GM19099 (cell line): Measurements from ENCODE around the gene ADCY3.

Experiments
- POLR2A ChIP-seq: IDR thresholded peaks from 3 replicates; pipeline ENCODE4 v1.6.1; 2011; ENCODE audit warnings: low read depth; ENCODE audit not compliant: insufficient read length; ENCODE audit errors: extremely low read depth

Gene ADCY3

DNA sequence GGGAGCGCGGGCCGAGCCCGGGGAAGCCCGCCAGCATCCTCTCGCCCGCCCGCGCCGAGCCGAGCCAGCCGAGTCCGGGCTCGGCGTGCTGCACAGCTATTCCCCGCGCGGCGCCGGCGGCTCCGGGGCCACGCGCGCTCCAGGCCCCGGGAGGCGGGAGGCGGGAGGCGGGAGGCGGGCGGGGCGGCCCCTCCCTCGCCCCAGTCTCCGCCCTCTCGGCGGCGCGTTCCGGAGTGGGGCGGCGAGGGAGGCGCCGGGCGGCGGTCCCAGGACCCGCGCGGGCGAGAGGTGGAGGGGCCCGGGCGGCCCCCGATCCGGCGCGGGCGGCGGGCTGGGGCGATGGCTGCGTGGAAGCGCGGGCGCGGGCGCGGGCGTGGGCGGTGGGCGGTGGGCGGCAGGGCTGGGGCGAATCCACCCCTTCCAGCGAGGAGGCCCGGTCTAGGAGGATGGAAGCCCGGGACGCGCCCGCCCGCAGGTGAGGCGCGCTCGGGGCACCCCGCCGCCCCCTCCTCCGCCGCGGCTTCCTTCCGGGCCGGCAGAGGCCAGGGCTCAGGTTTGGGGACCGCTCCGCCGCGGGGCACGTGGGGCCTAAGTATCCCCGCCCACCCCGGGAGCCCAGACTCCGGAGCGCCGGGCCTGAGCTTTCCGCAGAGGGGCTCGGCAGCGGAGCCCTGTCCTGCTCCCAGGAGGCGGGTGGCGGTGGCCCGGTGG lies at the start of gene ADCY3:
Gene ADCY3 (minus strand): TSS at position 140 of the 711 bp plus-strand sequence. CDS start 1,250 bp downstream, outside the sequence.
- peak; percentile 56 for TF ChIP-seq POLR2A

GRCh38 chr2:24969784-24970183 lies 49.7 kb upstream of the ADCY3 start:
- no peak for TF ChIP-seq POLR2A

- no peak for TF ChIP-seq POLR2A
Observed at GRCh38 chr2:24961903-24962302, 41.9 kb upstream of the ADCY3 start.

GRCh38 chr2:24959761-24960160 lies 39.7 kb upstream of the ADCY3 start:
- no peak for TF ChIP-seq POLR2A

GRCh38 chr2:24958411-24958935 lies 38.4 kb upstream of the ADCY3 start:
- TF ChIP-seq POLR2A, result no peak

DNA sequence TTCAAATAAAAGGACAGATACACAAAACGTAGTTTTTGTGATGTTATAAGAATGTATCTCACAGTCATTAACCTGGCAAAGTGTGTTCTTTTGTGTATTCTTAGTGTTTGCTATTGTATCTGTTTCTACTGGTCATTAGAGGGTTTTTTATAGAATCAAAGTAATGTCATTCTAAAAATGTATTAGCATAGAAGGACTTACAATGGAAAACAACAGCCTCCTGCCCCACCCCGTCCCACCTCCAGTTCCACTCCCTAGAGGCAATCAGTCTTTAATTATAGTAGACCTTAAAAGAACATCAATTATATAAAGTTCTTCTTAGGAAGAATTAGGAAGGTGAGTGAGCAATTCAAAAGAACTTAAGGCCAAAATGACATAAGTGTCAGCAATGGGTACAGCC lies 37.9 kb upstream of the ADCY3 start:
- no peak for TF ChIP-seq POLR2A

DNA sequence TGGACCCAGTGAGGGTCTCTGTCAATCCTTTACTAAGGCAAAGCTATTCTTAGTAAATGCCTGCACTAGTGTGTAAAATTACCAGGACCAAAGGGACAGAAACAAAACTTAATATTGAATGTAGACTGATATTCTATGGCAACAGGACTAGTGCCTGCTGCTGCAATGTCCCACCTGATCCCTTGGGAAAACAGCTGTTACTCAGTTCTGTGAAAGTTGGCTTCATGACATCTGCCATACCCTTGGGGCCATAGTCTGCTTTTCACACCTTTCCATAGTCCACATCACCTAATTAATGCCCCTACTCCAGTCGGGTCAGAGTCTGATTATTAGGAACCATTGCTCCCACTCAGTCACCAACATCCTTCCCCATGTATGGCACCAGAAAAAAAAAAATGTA lies 37.2 kb upstream of the ADCY3 start:
- TF ChIP-seq POLR2A, result no peak

DNA sequence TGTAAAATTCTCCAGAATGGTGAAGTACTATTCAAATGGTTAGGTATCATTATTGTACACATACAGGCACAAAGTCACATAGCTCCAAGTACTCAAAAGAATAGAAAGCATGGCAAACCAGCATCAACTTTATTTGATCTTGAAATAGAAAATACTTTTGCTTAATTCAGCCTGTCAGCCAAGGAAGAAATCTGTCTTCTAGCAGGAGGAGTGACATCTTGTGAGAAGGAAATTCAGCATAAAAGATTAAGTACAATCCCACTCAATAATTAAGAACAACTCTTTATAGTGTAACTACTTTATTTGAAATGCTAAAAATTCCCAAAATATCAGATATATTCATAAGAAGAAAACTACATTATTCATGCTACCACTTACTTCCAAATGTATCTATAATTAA lies 35.9 kb upstream of the ADCY3 start:
- no peak for TF ChIP-seq POLR2A

- no peak for TF ChIP-seq POLR2A
Observed at GRCh38 chr2:24955232-24955631, 35.2 kb upstream of the ADCY3 start.

DNA sequence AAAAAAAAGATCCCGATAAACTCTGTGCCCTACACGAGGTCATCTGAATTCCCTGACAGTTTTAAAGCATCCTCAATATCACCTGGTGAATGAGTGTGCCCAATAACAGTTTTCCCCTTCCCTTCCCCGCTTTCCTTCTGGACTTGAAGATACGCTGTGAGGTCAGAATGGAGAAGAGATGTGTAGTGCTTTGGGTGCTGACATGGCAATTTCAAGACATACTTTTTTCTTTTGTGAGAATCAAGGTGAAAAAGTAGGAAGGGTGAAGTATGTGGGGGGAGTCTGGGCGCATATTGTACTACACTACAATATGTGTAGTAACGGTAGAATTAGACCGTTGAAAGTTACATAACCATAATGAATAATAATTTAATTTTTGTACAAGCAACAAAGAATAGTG lies 30.1 kb upstream of the ADCY3 start:
- no peak for TF ChIP-seq POLR2A

GRCh38 chr2:24948506-24948905 lies 28.5 kb upstream of the ADCY3 start:
- no peak for TF ChIP-seq POLR2A

GRCh38 chr2:24947561-24948157 lies 27.6 kb upstream of the ADCY3 start:
- TF ChIP-seq POLR2A, result no peak

DNA sequence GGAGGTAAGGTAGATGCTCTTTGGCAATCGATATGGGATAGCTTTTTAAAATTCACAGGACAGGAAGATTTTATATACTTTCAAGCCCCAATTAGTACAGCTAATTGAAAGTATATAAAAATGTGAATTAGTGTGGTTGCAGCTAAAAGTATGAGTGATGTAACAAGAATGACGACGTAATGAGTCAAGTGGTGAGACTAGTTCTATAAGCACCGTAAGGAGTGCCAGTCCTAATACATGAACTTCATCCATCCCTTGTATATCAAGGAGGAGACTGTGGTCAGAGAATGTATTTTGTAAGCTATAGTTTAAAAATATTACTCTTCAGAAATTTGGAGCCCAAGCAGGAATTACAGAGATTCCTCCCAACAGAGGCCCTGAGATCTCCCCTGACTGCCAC lies 25.9 kb upstream of the ADCY3 start:
- no peak for TF ChIP-seq POLR2A

GRCh38 chr2:24943427-24944053 lies 23.5 kb upstream of the ADCY3 start:
- TF ChIP-seq POLR2A, result no peak

- TF ChIP-seq POLR2A, result no peak
Observed at GRCh38 chr2:24939353-24939752, 19.3 kb upstream of the ADCY3 start.

GRCh38 chr2:24937236-24937635 lies 17.2 kb upstream of the ADCY3 start:
- TF ChIP-seq POLR2A, result no peak
